HCT116 (cell line): ENCODE measurements around the gene HSCB. TPM values are rescaled to one million over a fixed set of nuclear protein-coding genes. Genes with fewer than 3 reads are reported as not detected.
A peak's percentile ranks its signal among the peaks of the same experiment; 100 is the strongest.

Experiments used
- ATAC-seq: fragments of 200-7000 bp; cut with Tn5 transposase; 2 replicates; pipeline ENCODE4 v1.9.1; 2020; ENCODE audit warnings: mild to moderate bottlenecking, moderate library complexity
- BruUV-seq: library from RNA; stranded (reverse); fragments of 400-500 nt; replicated peaks from 2 replicates; lab custom pipeline; 2021; lab: Mats Ljungman, UMichigan
- CTCF ChIA-PET: fragments of 300-600 bp; sonication (Branson Sonifier 250); formaldehyde crosslinking; loops from one replicate; lab custom pipeline; 2021; ENCODE audit warnings: antibody characterized with exemption; lab: Charles Lee
- POLR2A ChIA-PET: fragments of 300-600, 350-600 bp; sonication (Branson Sonifier 250); formaldehyde crosslinking; loops from one replicate; lab custom pipeline; 2021; ENCODE audit warnings: antibody characterized with exemption; lab: Charles Lee
- RAD21 ChIA-PET, 2 experiments: fragments of 300-600 bp; sonication (Branson Sonifier 250); formaldehyde crosslinking; loops; one replicate each; lab custom pipeline; 2023; ENCODE audit warnings: low total read pairs in 2 of 2; ENCODE audit not compliant: uncharacterized antibody in 2 of 2, unreplicated experiment in 2 of 2, low non-redundant PET in 1 of 2; lab: Charles Lee
- DNase-seq: peaks from one replicate; pipeline ENCODE4 v3.0.0-alpha.2; 2010; ENCODE audit warnings: low read depth, low spot score
- H2AFZ ChIP-seq: fragments of 200-600 bp; shearing (Covaris generic), sonication (generic); 2 replicates; pipeline ENCODE4 v1.6.1; 2017; ENCODE audit warnings: low read depth, mixed run types, mixed read lengths, antibody characterized with exemption, low read length; ENCODE audit not compliant: poor library complexity, severe bottlenecking
- H3K27ac ChIP-seq: 2 replicates; pipeline ENCODE4 v1.5.1; 2012; ENCODE audit warnings: low read depth, low read length
- H3K27me3 ChIP-seq: fragments of 200-600 bp; sonication (generic); 2 replicates; pipeline ENCODE4 v1.6.1; 2016; ENCODE audit warnings: mixed run types, low read length, mixed read lengths; ENCODE audit not compliant: insufficient read depth
- H3K36me3 ChIP-seq, 2 experiments: fragments of 200-500 bp in 1 of 2; fragments of 200-600 bp in 1 of 2; sonication (Bioruptor generic) in 1 of 2; sonication (generic) in 1 of 2; 2 replicates each; pipeline versions ENCODE4 v1.5.1 to v1.6.1; 2014 to 2016; ENCODE audit warnings: low read length in 2 of 2, inconsistent platforms in 1 of 2, mixed read lengths in 1 of 2, mixed run types in 1 of 2; ENCODE audit not compliant: insufficient read depth in 2 of 2, control insufficient read depth in 1 of 2
- H3K4me1 ChIP-seq, 2 experiments: fragments of 200-600 bp in 1 of 2; sonication (generic) in 1 of 2; 2 replicates each; pipeline versions ENCODE4 v1.5.1 to v1.6.1; 2012 to 2017; ENCODE audit warnings: low read length in 2 of 2, inconsistent platforms in 1 of 2, mild to moderate bottlenecking in 1 of 2, mixed read lengths in 1 of 2, mixed run types in 1 of 2, moderate library complexity in 1 of 2; ENCODE audit not compliant: insufficient read depth in 2 of 2, control insufficient read depth in 1 of 2
- H3K4me2 ChIP-seq: fragments of 200-600 bp; sonication (generic); 2 replicates; pipeline ENCODE4 v1.6.1; 2017; ENCODE audit warnings: mixed run types, low read length, mixed read lengths
- H3K4me3 ChIP-seq, 2 experiments: fragments of 200-600 bp in 1 of 2; sonication (generic) in 1 of 2; replicated peaks in 1 of 2; 2 replicates each; pipeline ENCODE4 v1.5.1; 2011 to 2016; ENCODE audit warnings: low read length in 2 of 2, control low read depth in 1 of 2, low read depth in 1 of 2, mild to moderate bottlenecking in 1 of 2, mixed read lengths in 1 of 2, mixed run types in 1 of 2
- H3K79me2 ChIP-seq: fragments of 200-600 bp; sonication (generic); 2 replicates; pipeline ENCODE4 v1.6.1; 2017; ENCODE audit warnings: mild to moderate bottlenecking, mixed run types, low read length, moderate library complexity, mixed read lengths; ENCODE audit not compliant: insufficient read depth
- H3K9ac ChIP-seq: fragments of 200-600 bp; sonication (generic); 2 replicates; pipeline ENCODE4 v1.6.1; 2016; ENCODE audit warnings: low read length, mixed read lengths
- H3K9me2 ChIP-seq: fragments of 200-600 bp; sonication (generic), shearing (Covaris generic); 2 replicates; pipeline ENCODE4 v1.6.1; 2017; ENCODE audit warnings: mixed run types, mild to moderate bottlenecking, moderate library complexity; ENCODE audit not compliant: insufficient read depth
- H3K9me3 ChIP-seq, 2 experiments: fragments of 200-500 bp in 1 of 2; fragments of 200-600 bp in 1 of 2; sonication (Bioruptor generic) in 1 of 2; sonication (generic) in 1 of 2; 2 replicates each; pipeline ENCODE4 v1.6.1; 2014 to 2017; ENCODE audit warnings: low read length in 2 of 2, mixed read lengths in 2 of 2, inconsistent platforms in 1 of 2, low read depth in 1 of 2, mild to moderate bottlenecking in 1 of 2, mixed run types in 1 of 2, moderate library complexity in 1 of 2; ENCODE audit not compliant: control insufficient read depth in 1 of 2, insufficient read depth in 1 of 2
- H4K20me1 ChIP-seq: fragments of 200-600 bp; sonication (generic), shearing (Covaris generic); 2 replicates; pipeline ENCODE4 v1.6.1; 2017; ENCODE audit warnings: mixed run types, mild to moderate bottlenecking, moderate library complexity; ENCODE audit not compliant: insufficient read depth
- CBX3 ChIP-seq: IDR thresholded peaks from 2 replicates; pipeline ENCODE4 v1.6.1; 2012; ENCODE audit warnings: low read depth
- CEBPB ChIP-seq: IDR thresholded peaks from 2 replicates; pipeline ENCODE4 v1.6.1; 2012; ENCODE audit warnings: low read depth
- EGR1 ChIP-seq: IDR thresholded peaks from 2 replicates; pipeline ENCODE4 v1.6.1; 2012; ENCODE audit warnings: low read depth
- ELF1 ChIP-seq: IDR thresholded peaks from 2 replicates; pipeline ENCODE4 v1.6.1; 2012; ENCODE audit warnings: low read depth, borderline replicate concordance
- EZH2 ChIP-seq: fragments of 200-600 bp; sonication (generic); IDR thresholded peaks from 2 replicates; pipeline ENCODE4 v1.6.1; 2017; ENCODE audit warnings: antibody characterized with exemption, mixed run types
- EZH2phosphoT487 ChIP-seq: fragments of 200-600 bp; IDR thresholded peaks from 2 replicates; pipeline ENCODE4 v1.6.1; 2018; ENCODE audit warnings: antibody characterized with exemption, borderline replicate concordance
- FOSL1 ChIP-seq: IDR thresholded peaks from 2 replicates; pipeline ENCODE4 v1.6.1; 2012; ENCODE audit warnings: low read depth
- JUND ChIP-seq: IDR thresholded peaks from 2 replicates; pipeline ENCODE4 v1.6.1; 2012
- POLR2A ChIP-seq: IDR thresholded peaks from 2 replicates; pipeline ENCODE4 v1.7.0; 2011; ENCODE audit warnings: borderline replicate concordance; ENCODE audit not compliant: insufficient read depth, insufficient read length; ENCODE audit errors: extremely low read depth
- POLR2AphosphoS5 ChIP-seq: IDR thresholded peaks from 2 replicates; pipeline ENCODE4 v1.6.1; 2011; ENCODE audit warnings: mild to moderate bottlenecking, low read depth, low read length, moderate library complexity
- RAD21 ChIP-seq: IDR thresholded peaks from 2 replicates; pipeline ENCODE4 v1.6.1; 2012; ENCODE audit warnings: low read depth, mild to moderate bottlenecking
- SIN3A ChIP-seq: IDR thresholded peaks from 2 replicates; pipeline ENCODE4 v1.6.1; 2012; ENCODE audit warnings: low read depth
- SP1 ChIP-seq: IDR thresholded peaks from 2 replicates; pipeline ENCODE4 v1.6.1; 2012; ENCODE audit warnings: low read depth
- SRF ChIP-seq: IDR thresholded peaks from 2 replicates; pipeline ENCODE4 v1.6.1; 2012; ENCODE audit warnings: low read depth
- YY1 ChIP-seq: IDR thresholded peaks from 2 replicates; pipeline ENCODE4 v1.6.1; 2011; ENCODE audit warnings: low read length, low read depth, moderate library complexity, mild to moderate bottlenecking; ENCODE audit not compliant: insufficient replicate concordance; ENCODE audit errors: extremely low read depth
- ZNF274 ChIP-seq: fragments of 200-500 bp; sonication (Bioruptor generic); IDR thresholded peaks from 2 replicates; pipeline ENCODE4 v1.6.1; 2014; ENCODE audit warnings: mild to moderate bottlenecking, low read depth, low read length, inconsistent platforms
- intact Hi-C: fragments of 100-400 bp; cut with micrococcal nuclease; formaldehyde crosslinking; loops from 2 replicates; pipeline ENCODE4 v1.10.0; 2022
- total RNA-seq: library from RNA; stranded (reverse); gene quantifications from one replicate; pipeline ENCODE4 v1.2.1, GENCODE V29; 2021; ENCODE audit not compliant: unreplicated experiment
- TF ChIP-seq, protein P1 (sequence below): IDR thresholded peaks from 2 replicates; pipeline ENCODE4 v1.6.1; 2012; ENCODE audit warnings: low read depth
- TF ChIP-seq, protein P2 (sequence below): IDR thresholded peaks from 2 replicates; pipeline ENCODE4 v1.6.1; 2011; ENCODE audit warnings: mild to moderate bottlenecking, low read length, moderate library complexity; ENCODE audit not compliant: insufficient replicate concordance; ENCODE audit errors: extremely low read depth
- TF ChIP-seq, protein P3 (sequence below): IDR thresholded peaks from 2 replicates; pipeline ENCODE4 v1.6.1; 2012
- TF ChIP-seq, protein P4 (sequence below), 3 experiments: fragments of 200-600 bp in 1 of 3; sonication (generic) in 1 of 3; IDR thresholded peaks in 2 of 3; conservative IDR thresholded peaks in 1 of 3; 2 replicates each; pipeline ENCODE4 v1.5.1; 2012 to 2017; ENCODE audit warnings: low read depth in 2 of 3, low read length in 2 of 3, antibody characterized with exemption in 1 of 3, borderline replicate concordance in 1 of 3, control low read depth in 1 of 3, mild to moderate bottlenecking in 1 of 3, mixed read lengths in 1 of 3, mixed run types in 1 of 3, moderate library complexity in 1 of 3; ENCODE audit not compliant: insufficient read depth in 1 of 3
- TF ChIP-seq, protein P5 (sequence below): IDR thresholded peaks from 2 replicates; pipeline ENCODE4 v1.6.1; 2012

HSCB gene
- total RNA-seq, 1 experiment from 2014 or later = 14.5 TPM

DNA sequence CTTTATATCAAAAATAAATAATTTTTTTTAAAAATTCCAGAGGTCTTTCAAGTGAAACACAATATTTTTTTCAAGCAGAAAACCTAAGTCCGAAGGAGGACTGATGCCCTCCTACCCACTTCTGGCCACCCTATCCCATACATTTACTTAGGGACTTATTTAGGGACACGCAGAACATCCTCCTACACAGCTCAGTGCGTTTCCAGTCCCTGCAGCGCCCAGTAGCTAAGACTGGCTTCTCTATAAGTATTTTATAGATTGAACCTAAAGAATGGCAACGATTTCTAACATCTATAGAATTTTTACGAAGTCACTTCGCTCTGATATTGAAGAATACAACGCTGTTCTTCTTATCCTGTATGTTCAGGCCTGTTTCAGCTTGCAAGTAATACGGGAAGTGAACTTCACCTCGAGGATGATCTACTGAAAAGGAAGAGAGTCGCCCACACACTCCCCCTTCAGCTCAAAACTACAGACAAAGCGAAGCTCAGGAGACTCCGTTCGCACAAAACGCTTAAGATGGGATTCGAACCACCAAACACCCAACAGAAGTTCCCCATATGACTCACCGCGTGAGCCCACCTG lies 547 bp upstream of the HSCB start:
- peaks cover 65% of the 10 kb centered on the region for H3K79me2 ChIP-seq
- H3K4me1 ChIP-seq = peaks cover 6 to 32% of the 10 kb centered on the region in 2 experiments; a peak in 3 of 4 replicates
- peaks cover 9 to 16% of the 10 kb centered on the region in 2 experiments; a peak in 3 of 4 replicates for H3K36me3 ChIP-seq
- peak overlapping the region; percentile 95 for H3K27ac ChIP-seq
- H3K4me2 ChIP-seq = peak overlapping the region; percentile 83
- POLR2A ChIA-PET = interaction anchor here (1.0 kb wide), 1 partner anchor 10 kb away, joined by 3 read pairs; no protein-coding TSS in a partner anchor
- RAD21 ChIA-PET = no interaction called here
- no peaks in the 10 kb centered on the region for H3K9me2 ChIP-seq
- H3K9me3 ChIP-seq = no peaks in the 10 kb centered on the region
- no peaks in the 10 kb centered on the region for H4K20me1 ChIP-seq
- intact Hi-C loops = no loop called here
- no peak for ATAC-seq
- no peak for DNase-seq
- H3K9ac ChIP-seq = peak overlapping the region; percentile 82
- H3K4me3 ChIP-seq = peak overlapping the region; percentile 78 to 94
- no peak overlapping the region for H2AFZ ChIP-seq
- CTCF ChIA-PET = no interaction called here
- BruUV-seq = TSS peak; percentile 82
- H3K27me3 ChIP-seq = no peaks in the 10 kb centered on the region
- no peak for TF ChIP-seq YY1
- TF ChIP-seq, protein P1, sequence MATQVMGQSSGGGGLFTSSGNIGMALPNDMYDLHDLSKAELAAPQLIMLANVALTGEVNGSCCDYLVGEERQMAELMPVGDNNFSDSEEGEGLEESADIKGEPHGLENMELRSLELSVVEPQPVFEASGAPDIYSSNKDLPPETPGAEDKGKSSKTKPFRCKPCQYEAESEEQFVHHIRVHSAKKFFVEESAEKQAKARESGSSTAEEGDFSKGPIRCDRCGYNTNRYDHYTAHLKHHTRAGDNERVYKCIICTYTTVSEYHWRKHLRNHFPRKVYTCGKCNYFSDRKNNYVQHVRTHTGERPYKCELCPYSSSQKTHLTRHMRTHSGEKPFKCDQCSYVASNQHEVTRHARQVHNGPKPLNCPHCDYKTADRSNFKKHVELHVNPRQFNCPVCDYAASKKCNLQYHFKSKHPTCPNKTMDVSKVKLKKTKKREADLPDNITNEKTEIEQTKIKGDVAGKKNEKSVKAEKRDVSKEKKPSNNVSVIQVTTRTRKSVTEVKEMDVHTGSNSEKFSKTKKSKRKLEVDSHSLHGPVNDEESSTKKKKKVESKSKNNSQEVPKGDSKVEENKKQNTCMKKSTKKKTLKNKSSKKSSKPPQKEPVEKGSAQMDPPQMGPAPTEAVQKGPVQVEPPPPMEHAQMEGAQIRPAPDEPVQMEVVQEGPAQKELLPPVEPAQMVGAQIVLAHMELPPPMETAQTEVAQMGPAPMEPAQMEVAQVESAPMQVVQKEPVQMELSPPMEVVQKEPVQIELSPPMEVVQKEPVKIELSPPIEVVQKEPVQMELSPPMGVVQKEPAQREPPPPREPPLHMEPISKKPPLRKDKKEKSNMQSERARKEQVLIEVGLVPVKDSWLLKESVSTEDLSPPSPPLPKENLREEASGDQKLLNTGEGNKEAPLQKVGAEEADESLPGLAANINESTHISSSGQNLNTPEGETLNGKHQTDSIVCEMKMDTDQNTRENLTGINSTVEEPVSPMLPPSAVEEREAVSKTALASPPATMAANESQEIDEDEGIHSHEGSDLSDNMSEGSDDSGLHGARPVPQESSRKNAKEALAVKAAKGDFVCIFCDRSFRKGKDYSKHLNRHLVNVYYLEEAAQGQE = no peak
- TF ChIP-seq, protein P2, sequence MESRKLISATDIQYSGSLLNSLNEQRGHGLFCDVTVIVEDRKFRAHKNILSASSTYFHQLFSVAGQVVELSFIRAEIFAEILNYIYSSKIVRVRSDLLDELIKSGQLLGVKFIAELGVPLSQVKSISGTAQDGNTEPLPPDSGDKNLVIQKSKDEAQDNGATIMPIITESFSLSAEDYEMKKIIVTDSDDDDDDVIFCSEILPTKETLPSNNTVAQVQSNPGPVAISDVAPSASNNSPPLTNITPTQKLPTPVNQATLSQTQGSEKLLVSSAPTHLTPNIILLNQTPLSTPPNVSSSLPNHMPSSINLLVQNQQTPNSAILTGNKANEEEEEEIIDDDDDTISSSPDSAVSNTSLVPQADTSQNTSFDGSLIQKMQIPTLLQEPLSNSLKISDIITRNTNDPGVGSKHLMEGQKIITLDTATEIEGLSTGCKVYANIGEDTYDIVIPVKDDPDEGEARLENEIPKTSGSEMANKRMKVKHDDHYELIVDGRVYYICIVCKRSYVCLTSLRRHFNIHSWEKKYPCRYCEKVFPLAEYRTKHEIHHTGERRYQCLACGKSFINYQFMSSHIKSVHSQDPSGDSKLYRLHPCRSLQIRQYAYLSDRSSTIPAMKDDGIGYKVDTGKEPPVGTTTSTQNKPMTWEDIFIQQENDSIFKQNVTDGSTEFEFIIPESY = no peak
- TF ChIP-seq CBX3 = no peak
- peak; percentile 88 for TF ChIP-seq POLR2A
- no peak for TF ChIP-seq SRF
- no peak for TF ChIP-seq EZH2
- TF ChIP-seq CEBPB = no peak
- no peak for TF ChIP-seq ZNF274
- TF ChIP-seq SP1 = no peak
- no peak; the same call in 1 of the 2 replicates for TF ChIP-seq JUND
- TF ChIP-seq EZH2phosphoT487 = no peak
- no peak for TF ChIP-seq SIN3A
- TF ChIP-seq, protein P3, sequence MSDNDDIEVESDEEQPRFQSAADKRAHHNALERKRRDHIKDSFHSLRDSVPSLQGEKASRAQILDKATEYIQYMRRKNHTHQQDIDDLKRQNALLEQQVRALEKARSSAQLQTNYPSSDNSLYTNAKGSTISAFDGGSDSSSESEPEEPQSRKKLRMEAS = peak; percentile 59; the same call in 1 of the 2 replicates
- no peak for TF ChIP-seq POLR2AphosphoS5
- TF ChIP-seq, protein P4, sequence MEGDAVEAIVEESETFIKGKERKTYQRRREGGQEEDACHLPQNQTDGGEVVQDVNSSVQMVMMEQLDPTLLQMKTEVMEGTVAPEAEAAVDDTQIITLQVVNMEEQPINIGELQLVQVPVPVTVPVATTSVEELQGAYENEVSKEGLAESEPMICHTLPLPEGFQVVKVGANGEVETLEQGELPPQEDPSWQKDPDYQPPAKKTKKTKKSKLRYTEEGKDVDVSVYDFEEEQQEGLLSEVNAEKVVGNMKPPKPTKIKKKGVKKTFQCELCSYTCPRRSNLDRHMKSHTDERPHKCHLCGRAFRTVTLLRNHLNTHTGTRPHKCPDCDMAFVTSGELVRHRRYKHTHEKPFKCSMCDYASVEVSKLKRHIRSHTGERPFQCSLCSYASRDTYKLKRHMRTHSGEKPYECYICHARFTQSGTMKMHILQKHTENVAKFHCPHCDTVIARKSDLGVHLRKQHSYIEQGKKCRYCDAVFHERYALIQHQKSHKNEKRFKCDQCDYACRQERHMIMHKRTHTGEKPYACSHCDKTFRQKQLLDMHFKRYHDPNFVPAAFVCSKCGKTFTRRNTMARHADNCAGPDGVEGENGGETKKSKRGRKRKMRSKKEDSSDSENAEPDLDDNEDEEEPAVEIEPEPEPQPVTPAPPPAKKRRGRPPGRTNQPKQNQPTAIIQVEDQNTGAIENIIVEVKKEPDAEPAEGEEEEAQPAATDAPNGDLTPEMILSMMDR (IDR thresholded peaks at IDR 0.05 in 2 of 3, conservative IDR thresholded peaks at IDR 0.05 in 1 of 3; ENCODE audit: borderline replicate concordance in 1 of 3, insufficient read depth in 1 of 3, low read depth in 2 of 3, low read length in 2 of 3) = no peak
- no peak for TF ChIP-seq EGR1
- TF ChIP-seq FOSL1 = peak; percentile 44; the same call in 1 of the 2 replicates
- TF ChIP-seq, protein P5, sequence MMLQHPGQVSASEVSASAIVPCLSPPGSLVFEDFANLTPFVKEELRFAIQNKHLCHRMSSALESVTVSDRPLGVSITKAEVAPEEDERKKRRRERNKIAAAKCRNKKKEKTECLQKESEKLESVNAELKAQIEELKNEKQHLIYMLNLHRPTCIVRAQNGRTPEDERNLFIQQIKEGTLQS = no peak
- no peak for TF ChIP-seq RAD21
- TF ChIP-seq ELF1 = no peak
